ENCODE results near the gene TXNDC5. TPM values are rescaled to one million over a fixed set of nuclear protein-coding genes. Genes with fewer than 3 reads are reported as not detected.

The TXNDC5 gene
- total RNA-seq, 4 donors from 2014 or later: 113 to 159 (median 132) TPM

DNA sequence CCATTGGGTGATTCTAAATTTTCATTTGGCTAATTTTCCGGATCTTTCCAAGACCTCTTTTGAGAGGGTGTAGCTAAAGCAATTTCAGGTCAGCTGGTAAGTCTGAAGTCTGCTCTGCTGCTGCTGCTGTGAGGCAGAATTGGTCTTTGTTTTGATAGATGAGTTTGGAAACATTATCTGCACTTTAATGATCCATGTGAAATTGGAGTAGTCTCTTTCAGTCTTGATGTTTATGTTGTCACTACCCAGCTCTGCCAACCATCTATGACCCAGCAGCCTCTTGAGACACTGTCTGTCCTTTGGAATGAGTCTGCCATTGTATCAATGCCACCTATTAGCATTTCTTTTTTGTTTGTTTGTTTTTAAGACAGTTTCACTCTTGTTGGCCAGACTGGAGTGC is 44.1 kb downstream of the TXNDC5 start:
- DNase-seq: no peak
- H3K4me1 ChIP-seq: no peaks in the 10 kb centered on the region
- intact Hi-C loops (cut with DNase I): no loop called here
- no peak overlapping the region for H3K27ac ChIP-seq
- no peaks in the 10 kb centered on the region for H3K9me3 ChIP-seq
- no peaks in the 10 kb centered on the region for H3K27me3 ChIP-seq
- 90% methylated on average over 1 of the region's 1 CpG for WGBS, 2 donors
- no peaks in the 10 kb centered on the region for H3K36me3 ChIP-seq
- H3K4me3 ChIP-seq (replicated peaks in 1 of 3): no peak overlapping the region
- TF ChIP-seq, protein P1, sequence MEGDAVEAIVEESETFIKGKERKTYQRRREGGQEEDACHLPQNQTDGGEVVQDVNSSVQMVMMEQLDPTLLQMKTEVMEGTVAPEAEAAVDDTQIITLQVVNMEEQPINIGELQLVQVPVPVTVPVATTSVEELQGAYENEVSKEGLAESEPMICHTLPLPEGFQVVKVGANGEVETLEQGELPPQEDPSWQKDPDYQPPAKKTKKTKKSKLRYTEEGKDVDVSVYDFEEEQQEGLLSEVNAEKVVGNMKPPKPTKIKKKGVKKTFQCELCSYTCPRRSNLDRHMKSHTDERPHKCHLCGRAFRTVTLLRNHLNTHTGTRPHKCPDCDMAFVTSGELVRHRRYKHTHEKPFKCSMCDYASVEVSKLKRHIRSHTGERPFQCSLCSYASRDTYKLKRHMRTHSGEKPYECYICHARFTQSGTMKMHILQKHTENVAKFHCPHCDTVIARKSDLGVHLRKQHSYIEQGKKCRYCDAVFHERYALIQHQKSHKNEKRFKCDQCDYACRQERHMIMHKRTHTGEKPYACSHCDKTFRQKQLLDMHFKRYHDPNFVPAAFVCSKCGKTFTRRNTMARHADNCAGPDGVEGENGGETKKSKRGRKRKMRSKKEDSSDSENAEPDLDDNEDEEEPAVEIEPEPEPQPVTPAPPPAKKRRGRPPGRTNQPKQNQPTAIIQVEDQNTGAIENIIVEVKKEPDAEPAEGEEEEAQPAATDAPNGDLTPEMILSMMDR (IDR thresholded peaks at IDR 0.05): no peak
- TF ChIP-seq POLR2A (IDR thresholded peaks at IDR 0.05): no peak

DNA sequence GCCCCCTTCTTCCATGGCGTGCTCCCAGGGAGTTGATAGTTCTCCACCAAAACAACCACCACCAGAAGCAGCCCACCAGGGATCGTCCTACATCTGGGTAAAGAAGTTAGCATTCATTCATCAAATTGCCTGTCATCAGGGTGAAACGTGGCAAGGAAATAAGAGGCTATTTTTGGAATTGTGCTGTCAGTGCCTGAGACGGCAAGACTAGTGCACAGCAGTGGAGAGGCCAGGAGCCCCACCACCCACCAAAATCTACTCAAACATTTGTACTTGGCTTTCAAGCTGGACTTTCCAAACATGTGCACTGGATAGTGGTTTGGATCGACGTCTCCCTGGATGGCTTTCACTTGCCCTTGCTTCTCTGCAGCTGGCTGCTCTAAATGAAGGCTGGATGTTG is 44.8 kb downstream of the TXNDC5 start:
- WGBS, 2 donors: 67 to 81% methylated on average over 6 of the region's 6 CpGs
- TF ChIP-seq, protein P1 (IDR thresholded peaks at IDR 0.05): no peak
- no peak for TF ChIP-seq POLR2A (IDR thresholded peaks at IDR 0.05)
- intact Hi-C loops (cut with DNase I): no loop called here

DNA sequence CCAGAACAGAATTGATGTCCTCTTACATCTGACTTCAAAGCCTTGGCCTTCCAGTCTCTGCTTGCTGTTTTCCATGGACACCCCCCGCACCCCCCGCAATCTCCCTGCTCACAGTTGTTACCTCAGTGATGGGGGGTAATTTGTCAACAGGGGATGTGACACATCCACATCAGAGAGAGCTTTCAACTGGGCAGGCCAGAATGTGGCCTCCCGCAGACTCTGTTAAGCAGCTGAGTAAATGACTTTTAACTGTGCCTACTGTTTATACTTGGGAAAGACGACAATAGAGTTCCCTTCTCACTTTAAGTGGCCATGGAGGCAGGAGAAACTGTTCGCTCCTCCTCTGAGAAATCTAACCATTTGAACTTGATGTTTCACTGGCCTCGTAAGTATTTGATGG is 51.0 kb downstream of the TXNDC5 start:
- Histone ChIP-seq H3K4me1 (no peaks in the 10 kb centered on the region), H3K36me3 (no peaks in the 10 kb centered on the region), H3K27ac (no peak overlapping the region), H3K9me3 (no peaks in the 10 kb centered on the region), H3K27me3 (no peaks in the 10 kb centered on the region), H3K4me3 (replicated peaks in 1 of 3) (no peak overlapping the region)
- no peak for TF ChIP-seq POLR2A (IDR thresholded peaks at IDR 0.05)
- TF ChIP-seq, protein P1 (IDR thresholded peaks at IDR 0.05): no peak
- WGBS, 2 donors: 57 to 64% methylated on average over 6 of the region's 6 CpGs
- intact Hi-C loops (cut with DNase I): no loop called here
- no peak for DNase-seq

More for the DNA sequence above, 44.8 kb downstream of the TXNDC5 start:
- Histone ChIP-seq H3K27ac (no peak overlapping the region), H3K27me3 (no peaks in the 10 kb centered on the region), H3K9me3 (no peaks in the 10 kb centered on the region), H3K4me3 (replicated peaks in 1 of 3) (no peak overlapping the region), H3K36me3 (no peaks in the 10 kb centered on the region), H3K4me1 (no peaks in the 10 kb centered on the region)
- no peak for DNase-seq

DNA sequence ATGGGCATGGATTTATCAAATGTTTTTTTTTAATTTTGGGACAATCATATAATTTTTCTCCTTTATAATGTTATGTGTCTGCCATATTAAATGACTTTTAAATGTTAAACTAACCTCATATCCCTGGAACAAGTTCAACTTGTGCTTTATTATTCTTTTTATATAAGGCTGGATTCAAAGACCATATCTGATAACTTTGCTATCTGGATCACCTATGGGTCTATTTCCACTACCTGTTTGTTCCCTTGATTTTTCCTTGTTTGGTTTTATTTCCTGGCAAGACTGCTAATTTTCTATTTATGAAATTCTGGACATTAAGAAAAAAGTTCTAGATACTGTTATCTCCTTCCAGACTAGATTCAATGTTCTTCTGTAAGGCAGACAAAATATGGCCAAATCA is 58.8 kb downstream of the TXNDC5 start:
- H3K27ac ChIP-seq: no peak overlapping the region
- H3K4me1 ChIP-seq: no peaks in the 10 kb centered on the region
- no peaks in the 10 kb centered on the region for H3K9me3 ChIP-seq
- H3K27me3 ChIP-seq: no peaks in the 10 kb centered on the region
- TF ChIP-seq, protein P1 (IDR thresholded peaks at IDR 0.05): no peak
- TF ChIP-seq POLR2A (IDR thresholded peaks at IDR 0.05): no peak
- H3K4me3 ChIP-seq (replicated peaks in 1 of 3): no peak overlapping the region
- intact Hi-C loops (cut with DNase I): no loop called here
- H3K36me3 ChIP-seq: no peaks in the 10 kb centered on the region
- no peak for DNase-seq

DNA sequence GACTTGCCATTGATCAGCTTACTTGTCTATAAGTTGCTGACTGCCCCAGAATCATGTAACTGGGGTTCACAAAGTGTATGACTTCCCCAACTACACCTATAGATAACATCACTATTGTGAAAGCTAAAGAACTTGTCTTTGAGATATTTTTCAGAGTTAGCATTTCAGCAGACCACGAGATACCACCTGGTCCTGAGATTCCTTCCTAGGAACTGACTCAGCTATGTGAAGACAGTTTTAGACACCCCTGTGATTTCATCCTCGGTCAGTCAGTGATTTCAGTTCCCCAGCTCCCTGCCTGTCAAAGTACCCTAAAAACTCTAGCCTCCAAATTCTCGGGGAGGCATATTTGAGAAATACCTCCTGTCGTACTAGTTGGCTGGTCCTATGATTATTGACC is 62.4 kb downstream of the TXNDC5 start:
- no peak for TF ChIP-seq POLR2A (IDR thresholded peaks at IDR 0.05)
- TF ChIP-seq, protein P1 (IDR thresholded peaks at IDR 0.05): no peak
- intact Hi-C loops (cut with DNase I): no loop called here
- 91 to 93% methylated on average over 4 of the region's 4 CpGs for WGBS, 2 donors
- Histone ChIP-seq H3K4me1 (no peaks in the 10 kb centered on the region), H3K27me3 (no peaks in the 10 kb centered on the region), H3K27ac (no peak overlapping the region), H3K36me3 (no peaks in the 10 kb centered on the region), H3K4me3 (replicated peaks in 1 of 3) (no peak overlapping the region), H3K9me3 (no peaks in the 10 kb centered on the region)
- DNase-seq: no peak

Measured in thyroid gland (tissue), 4 donors.